GM12872 (cell line): ENCODE data around the gene SMIM35.

Experiments
- CTCF ChIP-seq: IDR thresholded peaks from 3 replicates; pipeline ENCODE4 v1.5.1; 2011; ENCODE audit warnings: low read depth, mild to moderate bottlenecking, low read length, moderate library complexity; ENCODE audit not compliant: insufficient read depth

Gene SMIM35

GRCh38 chr11:118059246-118059940 lies 27.4 kb downstream of the SMIM35 start:
- TF ChIP-seq CTCF, result no peak

- TF ChIP-seq CTCF, result no peak
Observed at GRCh38 chr11:118058311-118059245, 28.2 kb downstream of the SMIM35 start.

GRCh38 chr11:118057251-118058145 lies 29.3 kb downstream of the SMIM35 start:
- TF ChIP-seq CTCF, result no peak

GRCh38 chr11:118056806-118057205 lies 30.0 kb downstream of the SMIM35 start:
- TF ChIP-seq CTCF, result no peak

- no peak for TF ChIP-seq CTCF
Observed at GRCh38 chr11:118055966-118056365, 30.8 kb downstream of the SMIM35 start.

- TF ChIP-seq CTCF, result no peak
Observed at GRCh38 chr11:118054712-118055640, 31.8 kb downstream of the SMIM35 start.
